GM12878 (cell line): ENCODE measurements around the gene MAN2A1. TPM values are rescaled to one million over a fixed set of nuclear protein-coding genes. Genes with fewer than 3 reads are reported as not detected.

Source experiments
- ATAC-seq: fragments of 200-7000 bp; cut with Tn5 transposase; 3 replicates; pipeline ENCODE4 v1.9.1; 2020; ENCODE audit warnings: mild to moderate bottlenecking, moderate library complexity
- BruUV-seq: library from RNA; stranded (reverse); fragments of 400-500 nt; replicated peaks from 2 replicates; lab custom pipeline; 2021; lab: Mats Ljungman, UMichigan
- CTCF ChIA-PET: fragments of 300-600 bp; sonication (Branson Sonifier 250); formaldehyde crosslinking; extraction: SDS; loops from one replicate; lab custom pipeline; 2021; ENCODE audit warnings: inconsistent platforms; lab: Yijun Ruan, JAX
- POLR2A ChIA-PET: fragments of 350-600 bp; formaldehyde crosslinking; extraction: SDS; loops from one replicate; lab custom pipeline; 2021; ENCODE audit warnings: inconsistent platforms; lab: Charles Lee
- RAD21 ChIA-PET: fragments of 300-600 bp; sonication (Branson Sonifier 250); formaldehyde crosslinking; loops from one replicate; lab custom pipeline; 2023; ENCODE audit warnings: antibody characterized with exemption; ENCODE audit not compliant: unreplicated experiment; lab: Charles Lee
- SMC1A ChIA-PET: fragments of 300-600 bp; sonication (Branson Sonifier 250); formaldehyde crosslinking; loops from one replicate; lab custom pipeline; 2023; ENCODE audit not compliant: unreplicated experiment, uncharacterized antibody; lab: Charles Lee
- DNase-seq: peaks from one replicate; pipeline ENCODE4 v3.0.0-alpha.2; 2011; ENCODE audit warnings: low read depth, low spot score
- FAIRE-seq: peaks from 3 replicates; lab custom pipeline; 2011; peaks lifted over from hg19 to GRCh38; lab: Jason Lieb, UNC
- H2AFZ ChIP-seq: 2 replicates; pipeline ENCODE4 v1.6.0; 2011; ENCODE audit warnings: low read depth, low read length, control low read depth; ENCODE audit not compliant: control insufficient read depth
- H3K27ac ChIP-seq: 2 replicates; pipeline ENCODE4 v1.5.1; 2011; ENCODE audit warnings: control low read depth; ENCODE audit not compliant: control insufficient read depth, insufficient read depth
- H3K27me3 ChIP-seq, 2 experiments: replicated peaks in 1 of 2; 2 replicates each; pipeline versions ENCODE4 v1.6.0 to v1.6.1; 2011; ENCODE audit warnings: low read length in 1 of 2; ENCODE audit not compliant: control insufficient read depth in 2 of 2, insufficient read depth in 2 of 2
- H3K36me3 ChIP-seq, 2 experiments: 2 replicates each; pipeline ENCODE4 v1.5.1; 2011; ENCODE audit warnings: low read length in 1 of 2; ENCODE audit not compliant: control insufficient read depth in 2 of 2, insufficient read depth in 2 of 2
- H3K4me1 ChIP-seq: 2 replicates; pipeline ENCODE4 v1.6.1; 2011; ENCODE audit warnings: mild to moderate bottlenecking, low read length, moderate library complexity, mixed read lengths; ENCODE audit not compliant: control insufficient read depth, insufficient read depth
- H3K4me2 ChIP-seq: 2 replicates; pipeline ENCODE4 v1.6.0; 2011; ENCODE audit warnings: control low read depth; ENCODE audit not compliant: control insufficient read depth, insufficient read depth
- H3K4me3 ChIP-seq: fragments of 200-600 bp; sonication (generic); 2 replicates; pipeline ENCODE4 v1.5.1; 2016
- H3K79me2 ChIP-seq: 2 replicates; pipeline ENCODE4 v1.6.0; 2011; ENCODE audit warnings: low read length; ENCODE audit not compliant: control insufficient read depth, insufficient read depth
- H3K9ac ChIP-seq: 2 replicates; pipeline ENCODE4 v1.8.0; 2011; ENCODE audit warnings: low read length, control low read depth, mixed read lengths; ENCODE audit not compliant: control insufficient read depth, insufficient read depth
- H3K9me3 ChIP-seq: replicated peaks from 3 replicates; pipeline ENCODE4 v1.5.1; 2011; ENCODE audit warnings: mild to moderate bottlenecking, low read length; ENCODE audit not compliant: control insufficient read depth, insufficient read depth
- H4K20me1 ChIP-seq: 2 replicates; pipeline ENCODE4 v1.6.0; 2011; ENCODE audit not compliant: control insufficient read depth, insufficient read depth
- EED ChIP-seq: sonication (generic); IDR thresholded peaks from 2 replicates; pipeline ENCODE4 v1.6.1; 2016; ENCODE audit warnings: antibody characterized with exemption, low read depth
- PAX8 ChIP-seq: fragments of 450-650 bp; IDR thresholded peaks from 2 replicates; pipeline ENCODE4 v1.6.1; 2017; ENCODE audit warnings: mild to moderate bottlenecking, moderate library complexity
- RFX5 ChIP-seq: IDR thresholded peaks from 2 replicates; pipeline ENCODE4 v1.6.1; 2011; ENCODE audit warnings: low read depth, low read length, improper control_type of control experiment
- ZNF207 ChIP-seq: fragments of 450-650 bp; IDR thresholded peaks from 2 replicates; pipeline ENCODE4 v1.6.1; 2014; ENCODE audit warnings: antibody characterized with exemption, mild to moderate bottlenecking, borderline replicate concordance
- WGBS: methylation state at CpG from one replicate; pipeline ENCODE4 v1.1.6; 2016; ENCODE audit warnings: low lambda C conversion rate; ENCODE audit not compliant: insufficient replicate concordance, insufficient coverage; ENCODE audit errors: missing lambda C conversion rate; 5-methylcytosine and 5-hydroxymethylcytosine counted together
- in situ Hi-C: fragments of 300-500 bp; cut with MboI; formaldehyde crosslinking; loops from 9 replicates; pipeline ENCODE4 v1.14.3; 2018; ENCODE audit warnings: mixed read lengths
- intact Hi-C: fragments of 100-400 bp; cut with micrococcal nuclease; formaldehyde crosslinking; loops from one replicate; pipeline ENCODE4 v1.14.2; 2022; ENCODE audit not compliant: unreplicated experiment
- polyA plus RNA-seq, 11 experiments: library from polyadenylated mRNA; depleted of rRNA in 4 of 11; unstranded in 6 of 11; stranded (reverse) in 5 of 11; fragments of >200 nt; fragmentation: Nextera tagmentation in 4 of 11; fragmentation: Illumina TruSeq in 1 of 11; extraction: Ambion mirVana in 4 of 11; extraction: Trizol in 1 of 11; gene quantifications; 1 replicate in 1 of 11; 2 replicates in 10 of 11; pipeline versions ENCODE4 v1.2.1 to v1.2.3, GENCODE V29; 2011 to 2016; ENCODE audit warnings: inconsistent platforms in 2 of 11, missing spikeins in 2 of 11, low read depth in 1 of 11
- total RNA-seq, 4 experiments: library from RNA; depleted of rRNA in 3 of 4; stranded (reverse); fragments of >200 nt in 3 of 4; fragmentation: Illumina TruSeq in 1 of 4; extraction: Trizol in 1 of 4; gene quantifications; 2 replicates each; pipeline versions ENCODE4 v1.2.1 to v1.2.3, GENCODE V29; 2013 to 2021
- TF ChIP-seq, protein P1 (sequence below): fragments of 450-650 bp; IDR thresholded peaks from 2 replicates; pipeline ENCODE4 v1.6.1; 2017; ENCODE audit warnings: borderline replicate concordance
- TF ChIP-seq, protein P2 (sequence below): fragments of 450-650 bp; IDR thresholded peaks from 2 replicates; pipeline ENCODE4 v1.6.1; 2017; ENCODE audit warnings: mild to moderate bottlenecking, low read depth, inconsistent platforms; ENCODE audit not compliant: poor library complexity, severe bottlenecking
- TF ChIP-seq, protein P3 (sequence below): fragments of 150-350 bp; IDR thresholded peaks from 2 replicates; pipeline ENCODE4 v1.6.1; 2016; ENCODE audit warnings: low read depth, low read length

The MAN2A1 gene
- total and polyA plus RNA-seq, 10 of the 15 experiments (the other 5 are each of a cell fraction or from before 2014, with no cell fraction given) = 4.2 to 27.9 (median 10.5) TPM

DNA sequence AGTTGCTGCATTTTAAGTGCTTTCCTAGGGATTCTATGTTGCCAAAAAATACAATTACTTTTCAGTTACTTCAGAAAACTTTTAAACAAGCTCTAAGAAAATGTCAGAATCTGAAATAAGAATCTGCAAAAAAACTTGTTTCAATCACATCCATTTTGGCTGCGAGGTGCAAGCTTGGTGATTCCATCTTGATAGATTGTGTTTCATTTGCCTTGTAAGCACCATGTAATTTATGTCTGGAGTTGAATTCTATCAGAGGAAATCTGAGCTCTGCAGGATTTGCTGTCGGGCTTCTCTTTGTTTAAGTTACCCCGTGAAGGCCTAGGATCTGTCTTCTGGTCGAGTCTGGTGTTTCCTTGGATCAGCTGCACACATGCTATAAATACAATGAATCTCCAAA, 40.4 kb upstream of the MAN2A1 start:
- H2AFZ ChIP-seq = no peak overlapping the region
- H3K9ac ChIP-seq = no peak overlapping the region
- H3K36me3 ChIP-seq = no peaks in the 10 kb centered on the region
- H3K27me3 ChIP-seq = no peaks in the 10 kb centered on the region
- in situ Hi-C loops (no loop called here), intact Hi-C loops (no loop called here)
- no peaks in the 10 kb centered on the region for H3K4me1 ChIP-seq
- no peak for DNase-seq
- ATAC-seq = no peak
- no peak overlapping the region for H3K4me3 ChIP-seq
- no peaks in the 10 kb centered on the region for H3K9me3 ChIP-seq
- POLR2A ChIA-PET = no interaction called here
- CTCF ChIA-PET = interaction anchor here (0.6 kb wide), 1 partner anchor 14 kb away, joined by 3 read pairs; no protein-coding TSS in a partner anchor
- no peak overlapping the region for H3K4me2 ChIP-seq
- SMC1A ChIA-PET = no interaction called here
- 16% methylated on average over 4 of the region's 4 CpGs for WGBS
- BruUV-seq = no TSS peak
- RAD21 ChIA-PET = no interaction called here
- TF ChIP-seq PAX8 (no peak), ZNF207 (no peak), RFX5 (no peak), EED (no peak)
- TF ChIP-seq, protein P1, sequence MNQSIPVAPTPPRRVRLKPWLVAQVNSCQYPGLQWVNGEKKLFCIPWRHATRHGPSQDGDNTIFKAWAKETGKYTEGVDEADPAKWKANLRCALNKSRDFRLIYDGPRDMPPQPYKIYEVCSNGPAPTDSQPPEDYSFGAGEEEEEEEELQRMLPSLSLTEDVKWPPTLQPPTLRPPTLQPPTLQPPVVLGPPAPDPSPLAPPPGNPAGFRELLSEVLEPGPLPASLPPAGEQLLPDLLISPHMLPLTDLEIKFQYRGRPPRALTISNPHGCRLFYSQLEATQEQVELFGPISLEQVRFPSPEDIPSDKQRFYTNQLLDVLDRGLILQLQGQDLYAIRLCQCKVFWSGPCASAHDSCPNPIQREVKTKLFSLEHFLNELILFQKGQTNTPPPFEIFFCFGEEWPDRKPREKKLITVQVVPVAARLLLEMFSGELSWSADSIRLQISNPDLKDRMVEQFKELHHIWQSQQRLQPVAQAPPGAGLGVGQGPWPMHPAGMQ = no peak
- TF ChIP-seq, protein P2, sequence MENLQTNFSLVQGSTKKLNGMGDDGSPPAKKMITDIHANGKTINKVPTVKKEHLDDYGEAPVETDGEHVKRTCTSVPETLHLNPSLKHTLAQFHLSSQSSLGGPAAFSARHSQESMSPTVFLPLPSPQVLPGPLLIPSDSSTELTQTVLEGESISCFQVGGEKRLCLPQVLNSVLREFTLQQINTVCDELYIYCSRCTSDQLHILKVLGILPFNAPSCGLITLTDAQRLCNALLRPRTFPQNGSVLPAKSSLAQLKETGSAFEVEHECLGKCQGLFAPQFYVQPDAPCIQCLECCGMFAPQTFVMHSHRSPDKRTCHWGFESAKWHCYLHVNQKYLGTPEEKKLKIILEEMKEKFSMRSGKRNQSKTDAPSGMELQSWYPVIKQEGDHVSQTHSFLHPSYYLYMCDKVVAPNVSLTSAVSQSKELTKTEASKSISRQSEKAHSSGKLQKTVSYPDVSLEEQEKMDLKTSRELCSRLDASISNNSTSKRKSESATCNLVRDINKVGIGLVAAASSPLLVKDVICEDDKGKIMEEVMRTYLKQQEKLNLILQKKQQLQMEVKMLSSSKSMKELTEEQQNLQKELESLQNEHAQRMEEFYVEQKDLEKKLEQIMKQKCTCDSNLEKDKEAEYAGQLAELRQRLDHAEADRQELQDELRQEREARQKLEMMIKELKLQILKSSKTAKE = no peak
- TF ChIP-seq, protein P3, sequence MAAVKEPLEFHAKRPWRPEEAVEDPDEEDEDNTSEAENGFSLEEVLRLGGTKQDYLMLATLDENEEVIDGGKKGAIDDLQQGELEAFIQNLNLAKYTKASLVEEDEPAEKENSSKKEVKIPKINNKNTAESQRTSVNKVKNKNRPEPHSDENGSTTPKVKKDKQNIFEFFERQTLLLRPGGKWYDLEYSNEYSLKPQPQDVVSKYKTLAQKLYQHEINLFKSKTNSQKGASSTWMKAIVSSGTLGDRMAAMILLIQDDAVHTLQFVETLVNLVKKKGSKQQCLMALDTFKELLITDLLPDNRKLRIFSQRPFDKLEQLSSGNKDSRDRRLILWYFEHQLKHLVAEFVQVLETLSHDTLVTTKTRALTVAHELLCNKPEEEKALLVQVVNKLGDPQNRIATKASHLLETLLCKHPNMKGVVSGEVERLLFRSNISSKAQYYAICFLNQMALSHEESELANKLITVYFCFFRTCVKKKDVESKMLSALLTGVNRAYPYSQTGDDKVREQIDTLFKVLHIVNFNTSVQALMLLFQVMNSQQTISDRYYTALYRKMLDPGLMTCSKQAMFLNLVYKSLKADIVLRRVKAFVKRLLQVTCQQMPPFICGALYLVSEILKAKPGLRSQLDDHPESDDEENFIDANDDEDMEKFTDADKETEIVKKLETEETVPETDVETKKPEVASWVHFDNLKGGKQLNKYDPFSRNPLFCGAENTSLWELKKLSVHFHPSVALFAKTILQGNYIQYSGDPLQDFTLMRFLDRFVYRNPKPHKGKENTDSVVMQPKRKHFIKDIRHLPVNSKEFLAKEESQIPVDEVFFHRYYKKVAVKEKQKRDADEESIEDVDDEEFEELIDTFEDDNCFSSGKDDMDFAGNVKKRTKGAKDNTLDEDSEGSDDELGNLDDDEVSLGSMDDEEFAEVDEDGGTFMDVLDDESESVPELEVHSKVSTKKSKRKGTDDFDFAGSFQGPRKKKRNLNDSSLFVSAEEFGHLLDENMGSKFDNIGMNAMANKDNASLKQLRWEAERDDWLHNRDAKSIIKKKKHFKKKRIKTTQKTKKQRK = no peak
- H3K27ac ChIP-seq = no peak overlapping the region
- FAIRE-seq = no peak
- no peaks in the 10 kb centered on the region for H3K79me2 ChIP-seq
- H4K20me1 ChIP-seq = no peaks in the 10 kb centered on the region
